Loucy (cell line): ENCODE measurements around the gene SAP30BP.

Experiments used
- H2AFZ ChIP-seq: fragments of 200-600 bp; sonication (generic); 2 replicates; pipeline ENCODE4 v1.6.0; 2016; ENCODE audit warnings: antibody characterized with exemption, mild to moderate bottlenecking, low read length, moderate library complexity
- H3F3A ChIP-seq: fragments of 200-600 bp; 2 replicates; pipeline ENCODE4 v1.6.0; 2016; ENCODE audit warnings: antibody characterized with exemption, low read depth, mild to moderate bottlenecking
- H3K27me3 ChIP-seq: fragments of 200-600 bp; sonication (generic); 2 replicates; pipeline ENCODE4 v1.6.1; 2014; ENCODE audit warnings: low read length, mild to moderate bottlenecking; ENCODE audit not compliant: insufficient read depth, poor library complexity, severe bottlenecking
- H3K36me3 ChIP-seq: fragments of 200-600 bp; sonication (generic); 2 replicates; pipeline ENCODE4 v1.6.1; 2016; ENCODE audit warnings: low read length; ENCODE audit not compliant: insufficient read depth
- H3K4me1 ChIP-seq: fragments of 200-600 bp; sonication (generic); 2 replicates; pipeline ENCODE4 v1.5.1; 2014; ENCODE audit warnings: low read length, mild to moderate bottlenecking; ENCODE audit not compliant: insufficient read depth, poor library complexity, severe bottlenecking
- H3K4me2 ChIP-seq: fragments of 200-600 bp; sonication (generic); 2 replicates; pipeline ENCODE4 v1.6.0; 2014; ENCODE audit warnings: antibody characterized with exemption, low read length, low read depth, mild to moderate bottlenecking; ENCODE audit not compliant: poor library complexity, severe bottlenecking
- H3K4me3 ChIP-seq: fragments of 200-600 bp; sonication (generic); 2 replicates; pipeline ENCODE4 v1.5.1; 2014; ENCODE audit warnings: low read length, mild to moderate bottlenecking, mixed read lengths; ENCODE audit not compliant: poor library complexity, severe bottlenecking
- H3K79me2 ChIP-seq: fragments of 200-600 bp; sonication (generic); 2 replicates; pipeline ENCODE4 v1.6.1; 2014; ENCODE audit warnings: low read length; ENCODE audit not compliant: insufficient read depth
- H3K9ac ChIP-seq: fragments of 200-600 bp; sonication (generic); 2 replicates; pipeline ENCODE4 v1.6.0; 2014; ENCODE audit warnings: mild to moderate bottlenecking, low read depth, low read length, moderate library complexity; ENCODE audit not compliant: poor library complexity, severe bottlenecking
- H3K9me2 ChIP-seq: fragments of 200-600 bp; sonication (generic); replicated peaks from 2 replicates; pipeline ENCODE4 v1.6.1; 2016; ENCODE audit warnings: low read depth, low read length, mixed read lengths
- H3K9me3 ChIP-seq: fragments of 200-600 bp; sonication (generic); 2 replicates; pipeline ENCODE4 v1.6.1; 2014; ENCODE audit warnings: mild to moderate bottlenecking, antibody characterized with exemption, low read length, low read depth; ENCODE audit not compliant: insufficient read depth
- H4K20me1 ChIP-seq: fragments of 200-600 bp; sonication (generic); 2 replicates; pipeline ENCODE4 v1.6.0; 2014; ENCODE audit warnings: antibody characterized with exemption, low read length, mild to moderate bottlenecking; ENCODE audit not compliant: insufficient read depth, poor library complexity, severe bottlenecking
- CTCF ChIP-seq: fragments of 200-600 bp; sonication (generic); conservative IDR thresholded peaks from 2 replicates; pipeline ENCODE4 v1.5.1; 2014; ENCODE audit warnings: mild to moderate bottlenecking, antibody characterized with exemption, low read length
- EZH2phosphoT487 ChIP-seq: fragments of 200-600 bp; IDR thresholded peaks from 2 replicates; pipeline ENCODE4 v1.6.1; 2018; ENCODE audit warnings: antibody characterized with exemption, mild to moderate bottlenecking, moderate library complexity, borderline replicate concordance

SAP30BP gene

GRCh38 chr17:75703191-75703590 is 36.1 kb downstream of the SAP30BP start:
- no peaks in the 10 kb centered on the region for H3K27me3 ChIP-seq
- no peaks in the 10 kb centered on the region for H3K79me2 ChIP-seq
- no peak overlapping the region for H3K4me3 ChIP-seq
- no peak for TF ChIP-seq EZH2phosphoT487
- no peak for TF ChIP-seq CTCF
- H4K20me1 ChIP-seq = no peaks in the 10 kb centered on the region
- H3K9me2 ChIP-seq = no peaks in the 10 kb centered on the region
- H3K4me2 ChIP-seq = no peak overlapping the region
- H3F3A ChIP-seq = no peaks in the 10 kb centered on the region
- no peaks in the 10 kb centered on the region for H3K9me3 ChIP-seq
- no peaks in the 10 kb centered on the region for H3K4me1 ChIP-seq
- H3K9ac ChIP-seq = no peak overlapping the region
- H3K36me3 ChIP-seq = peaks cover 99% of the 10 kb centered on the region
- no peak overlapping the region for H2AFZ ChIP-seq

- no peaks in the 10 kb centered on the region for H3K79me2 ChIP-seq
- TF ChIP-seq EZH2phosphoT487 (no peak), CTCF (no peak)
- H3K4me2 ChIP-seq = no peak overlapping the region
- no peaks in the 10 kb centered on the region for H3K27me3 ChIP-seq
- H3K36me3 ChIP-seq = peaks cover 100% of the 10 kb centered on the region
- H3K9me3 ChIP-seq = no peaks in the 10 kb centered on the region
- no peak overlapping the region for H3K4me3 ChIP-seq
- no peak overlapping the region for H3K9ac ChIP-seq
- H4K20me1 ChIP-seq = no peaks in the 10 kb centered on the region
- H2AFZ ChIP-seq = no peak overlapping the region
- H3K4me1 ChIP-seq = no peaks in the 10 kb centered on the region
- no peaks in the 10 kb centered on the region for H3K9me2 ChIP-seq
- no peaks in the 10 kb centered on the region for H3F3A ChIP-seq
Observed at GRCh38 chr17:75703591-75703990, 36.5 kb downstream of the SAP30BP start.

GRCh38 chr17:75704963-75705875 is 38.1 kb downstream of the SAP30BP start:
- no peak for TF ChIP-seq CTCF
- Histone ChIP-seq H3K4me1 (no peaks in the 10 kb centered on the region), H3K27me3 (no peaks in the 10 kb centered on the region)

More at GRCh38 chr17:75704963-75705875, 38.1 kb downstream of the SAP30BP start:
- no peak overlapping the region for H3K4me3 ChIP-seq
- H2AFZ ChIP-seq = no peak overlapping the region
- no peaks in the 10 kb centered on the region for H4K20me1 ChIP-seq
- H3K79me2 ChIP-seq = no peaks in the 10 kb centered on the region
- no peaks in the 10 kb centered on the region for H3K9me3 ChIP-seq
- H3K36me3 ChIP-seq = peaks cover 86% of the 10 kb centered on the region
- H3F3A ChIP-seq = no peaks in the 10 kb centered on the region
- no peak overlapping the region for H3K9ac ChIP-seq
- H3K9me2 ChIP-seq = no peaks in the 10 kb centered on the region
- no peak overlapping the region for H3K4me2 ChIP-seq
